Measurements from ENCODE around the gene GFRA1.

- TF ChIP-seq, protein P1, sequence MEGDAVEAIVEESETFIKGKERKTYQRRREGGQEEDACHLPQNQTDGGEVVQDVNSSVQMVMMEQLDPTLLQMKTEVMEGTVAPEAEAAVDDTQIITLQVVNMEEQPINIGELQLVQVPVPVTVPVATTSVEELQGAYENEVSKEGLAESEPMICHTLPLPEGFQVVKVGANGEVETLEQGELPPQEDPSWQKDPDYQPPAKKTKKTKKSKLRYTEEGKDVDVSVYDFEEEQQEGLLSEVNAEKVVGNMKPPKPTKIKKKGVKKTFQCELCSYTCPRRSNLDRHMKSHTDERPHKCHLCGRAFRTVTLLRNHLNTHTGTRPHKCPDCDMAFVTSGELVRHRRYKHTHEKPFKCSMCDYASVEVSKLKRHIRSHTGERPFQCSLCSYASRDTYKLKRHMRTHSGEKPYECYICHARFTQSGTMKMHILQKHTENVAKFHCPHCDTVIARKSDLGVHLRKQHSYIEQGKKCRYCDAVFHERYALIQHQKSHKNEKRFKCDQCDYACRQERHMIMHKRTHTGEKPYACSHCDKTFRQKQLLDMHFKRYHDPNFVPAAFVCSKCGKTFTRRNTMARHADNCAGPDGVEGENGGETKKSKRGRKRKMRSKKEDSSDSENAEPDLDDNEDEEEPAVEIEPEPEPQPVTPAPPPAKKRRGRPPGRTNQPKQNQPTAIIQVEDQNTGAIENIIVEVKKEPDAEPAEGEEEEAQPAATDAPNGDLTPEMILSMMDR (IDR thresholded peaks at IDR 0.05) = no peak
- TF ChIP-seq POLR2A (IDR thresholded peaks at IDR 0.05) = no peak
- TF ChIP-seq POLR2AphosphoS5 (IDR thresholded peaks at IDR 0.05) = no peak
Observed at GRCh38 chr10:116124777-116125176, 148.2 kb downstream of the GFRA1 start.
